ENCODE data around the gene ZFAND5. TPM values are rescaled to one million over a fixed set of nuclear protein-coding genes. Genes with fewer than 3 reads are reported as not detected.

The ZFAND5 gene
- total RNA-seq, 1 experiment from 2014 or later: 84.1 TPM

DNA sequence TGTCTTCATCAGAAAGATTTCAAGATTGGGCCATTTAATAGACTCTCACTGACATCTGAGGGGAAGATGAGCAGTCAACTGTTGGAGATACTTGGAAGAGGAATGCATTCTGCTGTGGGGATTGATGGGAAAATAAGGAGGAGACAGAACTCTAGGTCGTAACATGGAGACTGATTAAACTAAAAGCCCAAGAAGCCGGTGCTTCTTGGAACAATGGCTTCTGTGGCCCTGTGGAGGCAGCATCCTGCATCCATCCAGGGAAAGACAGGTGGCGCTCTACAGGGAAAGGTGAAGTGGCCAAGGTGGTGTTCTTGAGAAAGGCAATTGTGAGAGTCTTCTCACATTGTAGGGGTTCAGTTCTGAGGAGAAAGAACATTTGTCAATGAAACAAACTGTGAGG lies 31.3 kb downstream of the ZFAND5 start:
- H3K9me2 ChIP-seq (replicated peaks; ENCODE audit: low read length): no peaks in the 10 kb centered on the region
- ATAC-seq (no peak), DNase-seq (no peak)
- no peaks in the 10 kb centered on the region for H3K9me3 ChIP-seq (ENCODE audit: low read length)
- no TSS peak for BruUV-seq (replicated peaks)
- H3K36me3 ChIP-seq (ENCODE audit: low read depth, low read length): no peaks in the 10 kb centered on the region
- ChIA-PET POLR2A (ENCODE audit: unreplicated experiment) (no interaction called here), CTCF (no interaction called here)
- H3K4me2 ChIP-seq (ENCODE audit: low read length): no peak overlapping the region
- no peaks in the 10 kb centered on the region for H3F3A ChIP-seq (ENCODE audit: low read length, unreplicated experiment)
- no peaks in the 10 kb centered on the region for H4K20me1 ChIP-seq (ENCODE audit: low read length)
- TF ChIP-seq EZH2phosphoT487 (IDR thresholded peaks at IDR 0.05; ENCODE audit: borderline replicate concordance, low read length) (no peak), CTCF (conservative IDR thresholded peaks at IDR 0.05; ENCODE audit: low read depth, low read length) (peak; percentile 43; the same call in 1 of the 2 replicates), EZH2 (IDR thresholded peaks at IDR 0.05; ENCODE audit: low read length, unreplicated experiment) (no peak)
- H3K9ac ChIP-seq (ENCODE audit: low read length): no peak overlapping the region
- H3K4me1 ChIP-seq (ENCODE audit: insufficient read depth, low read length): no peaks in the 10 kb centered on the region
- H3K4me3 ChIP-seq (ENCODE audit: low read length): no peak overlapping the region
- no peaks in the 10 kb centered on the region for H3K79me2 ChIP-seq (ENCODE audit: low read length)
- no peak overlapping the region for H3K27ac ChIP-seq (ENCODE audit: low read length)
- no peaks in the 10 kb centered on the region for H3K27me3 ChIP-seq (ENCODE audit: low read length)
- intact Hi-C loops (cut with micrococcal nuclease): no loop called here
- no peak overlapping the region for H2AFZ ChIP-seq (ENCODE audit: low read length)

DNA sequence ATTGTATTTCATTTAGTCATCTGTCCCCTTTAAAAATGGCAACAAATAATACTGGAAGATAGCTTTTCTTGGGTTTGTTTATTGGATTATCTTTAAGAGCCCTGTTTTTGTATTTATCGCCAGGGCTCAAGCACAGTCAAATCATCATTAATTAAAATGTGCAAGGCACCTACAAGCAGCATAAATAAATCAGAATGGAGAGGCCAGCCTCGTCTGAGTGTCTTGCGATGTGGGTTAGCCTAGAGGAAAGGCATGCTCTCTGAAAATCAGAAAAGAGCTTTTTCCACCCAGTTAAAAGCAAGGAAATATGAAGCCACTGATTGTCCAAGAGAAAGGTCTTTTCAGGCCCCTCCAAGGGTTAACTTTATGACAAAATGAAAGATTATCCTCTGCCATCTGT lies 31.8 kb downstream of the ZFAND5 start:
- H4K20me1 ChIP-seq (ENCODE audit: low read length): no peaks in the 10 kb centered on the region
- H3K27ac ChIP-seq (ENCODE audit: low read length): no peak overlapping the region
- ChIA-PET CTCF (no interaction called here), POLR2A (ENCODE audit: unreplicated experiment) (no interaction called here)
- H3K9ac ChIP-seq (ENCODE audit: low read length): no peak overlapping the region
- no peaks in the 10 kb centered on the region for H3K9me3 ChIP-seq (ENCODE audit: low read length)
- DNase-seq (no peak), ATAC-seq (no peak)
- H3K4me2 ChIP-seq (ENCODE audit: low read length): no peak overlapping the region
- no peak overlapping the region for H2AFZ ChIP-seq (ENCODE audit: low read length)
- no peaks in the 10 kb centered on the region for H3K36me3 ChIP-seq (ENCODE audit: low read depth, low read length)
- intact Hi-C loops (cut with micrococcal nuclease): no loop called here
- no peaks in the 10 kb centered on the region for H3K4me1 ChIP-seq (ENCODE audit: insufficient read depth, low read length)
- no peak overlapping the region for H3K4me3 ChIP-seq (ENCODE audit: low read length)
- H3K9me2 ChIP-seq (replicated peaks; ENCODE audit: low read length): no peaks in the 10 kb centered on the region
- BruUV-seq (replicated peaks): no TSS peak
- H3K27me3 ChIP-seq (ENCODE audit: low read length): no peaks in the 10 kb centered on the region
- H3F3A ChIP-seq (ENCODE audit: low read length, unreplicated experiment): no peaks in the 10 kb centered on the region
- TF ChIP-seq EZH2phosphoT487 (IDR thresholded peaks at IDR 0.05; ENCODE audit: borderline replicate concordance, low read length): no peak
- TF ChIP-seq EZH2 (IDR thresholded peaks at IDR 0.05; ENCODE audit: low read length, unreplicated experiment): no peak
- TF ChIP-seq CTCF (conservative IDR thresholded peaks at IDR 0.05; ENCODE audit: low read depth, low read length): no peak
- no peaks in the 10 kb centered on the region for H3K79me2 ChIP-seq (ENCODE audit: low read length)

DNA sequence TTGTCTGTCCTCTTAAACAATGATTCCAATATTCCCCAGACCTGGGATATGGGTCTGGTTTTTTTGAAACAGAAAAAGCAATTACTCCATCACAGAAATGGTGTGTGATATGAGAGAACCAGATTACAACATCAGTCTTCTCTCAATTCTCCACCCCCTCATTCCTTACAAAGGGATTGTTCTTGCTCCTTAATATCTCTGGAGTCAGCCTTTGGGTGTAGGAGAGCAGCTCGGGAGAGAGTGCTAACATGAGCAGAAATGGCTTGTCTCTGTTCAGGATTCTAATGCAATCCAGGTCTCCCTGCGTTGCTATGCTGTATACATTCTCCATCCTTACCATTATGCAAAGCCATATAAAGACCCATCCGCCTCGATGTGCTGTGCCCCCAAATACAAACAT lies 32.7 kb downstream of the ZFAND5 start:
- ChIA-PET CTCF (no interaction called here), POLR2A (ENCODE audit: unreplicated experiment) (no interaction called here)
- Histone ChIP-seq H3K27ac (ENCODE audit: low read length) (no peak overlapping the region), H3K79me2 (ENCODE audit: low read length) (no peaks in the 10 kb centered on the region), H3K27me3 (ENCODE audit: low read length) (no peaks in the 10 kb centered on the region), H3K36me3 (ENCODE audit: low read depth, low read length) (no peaks in the 10 kb centered on the region), H3K4me1 (ENCODE audit: insufficient read depth, low read length) (no peaks in the 10 kb centered on the region), H3K9me2 (replicated peaks; ENCODE audit: low read length) (no peaks in the 10 kb centered on the region), H3K4me2 (ENCODE audit: low read length) (no peak overlapping the region), H4K20me1 (ENCODE audit: low read length) (no peaks in the 10 kb centered on the region), H3K9ac (ENCODE audit: low read length) (no peak overlapping the region), H2AFZ (ENCODE audit: low read length) (no peak overlapping the region), H3K9me3 (ENCODE audit: low read length) (no peaks in the 10 kb centered on the region), H3F3A (ENCODE audit: low read length, unreplicated experiment) (no peaks in the 10 kb centered on the region), H3K4me3 (ENCODE audit: low read length) (no peak overlapping the region)
- DNase-seq: no peak
- ATAC-seq: no peak
- no TSS peak for BruUV-seq (replicated peaks)
- intact Hi-C loops (cut with micrococcal nuclease): no loop called here
- no peak for TF ChIP-seq EZH2phosphoT487 (IDR thresholded peaks at IDR 0.05; ENCODE audit: borderline replicate concordance, low read length)
- TF ChIP-seq CTCF (conservative IDR thresholded peaks at IDR 0.05; ENCODE audit: low read depth, low read length): no peak
- no peak for TF ChIP-seq EZH2 (IDR thresholded peaks at IDR 0.05; ENCODE audit: low read length, unreplicated experiment)

Data from PC-3 (cell line).